WTC11 (cell line): ENCODE measurements around the gene TMEM132E. TPM values are rescaled to one million over a fixed set of nuclear protein-coding genes. Genes with fewer than 3 reads are reported as not detected.

Source experiments
- ATAC-seq: fragments of 200-7000 bp; cut with Tn5 transposase; 2 replicates; pipeline ENCODE4 v1.10.0; 2021; ENCODE audit warnings: mild to moderate bottlenecking, moderate library complexity
- CTCF ChIA-PET: fragments of 300-600 bp; sonication (Branson Sonifier 250); formaldehyde crosslinking; loops from one replicate; lab custom pipeline; 2021; ENCODE audit warnings: antibody characterized with exemption; lab: Charles Lee
- POLR2A ChIA-PET: fragments of 350-600 bp; sonication (Branson Sonifier 250); formaldehyde crosslinking; loops from one replicate; lab custom pipeline; 2021; ENCODE audit warnings: antibody characterized with exemption; lab: Charles Lee
- DNase-seq: peaks from one replicate; pipeline ENCODE4 v3.0.0; 2021; ENCODE audit warnings: low spot score
- H3K27ac Mint-ChIP-seq: 2 replicates; pipeline ENCODE4 v1.8.0; 2021; ENCODE audit warnings: mixed read lengths
- H3K27me3 Mint-ChIP-seq: 2 replicates; pipeline ENCODE4 v1.8.0; 2021; ENCODE audit warnings: low read depth, mild to moderate bottlenecking, moderate library complexity, mixed read lengths
- H3K36me3 Mint-ChIP-seq: 2 replicates; pipeline ENCODE4 v1.8.0; 2021; ENCODE audit warnings: mixed read lengths
- H3K4me1 Mint-ChIP-seq: 2 replicates; pipeline ENCODE4 v1.8.0; 2022; ENCODE audit warnings: mixed read lengths
- H3K4me3 Mint-ChIP-seq: 2 replicates; pipeline ENCODE4 v1.8.0; 2021; ENCODE audit warnings: mild to moderate bottlenecking, moderate library complexity, mixed read lengths
- H3K9me3 Mint-ChIP-seq: 2 replicates; pipeline ENCODE4 v1.8.0; 2021; ENCODE audit warnings: mixed read lengths
- ATF3 ChIP-seq: sonication (generic); formaldehyde crosslinking; conservative IDR thresholded peaks from 2 replicates; pipeline ENCODE4 v1.8.1; 2022; ENCODE audit warnings: mild to moderate bottlenecking, missing genetic modification reagents
- CBFB ChIP-seq: sonication (generic); formaldehyde crosslinking; IDR thresholded peaks from 2 replicates; pipeline ENCODE4 v1.8.1; 2022; ENCODE audit warnings: mild to moderate bottlenecking, low read depth, missing genetic modification reagents
- CREM ChIP-seq: sonication (generic); formaldehyde crosslinking; IDR thresholded peaks from 2 replicates; pipeline ENCODE4 v1.8.1; 2022; ENCODE audit warnings: mild to moderate bottlenecking, missing genetic modification reagents, moderate library complexity
- CTCF ChIP-seq: fragments of 200-600 bp; IDR thresholded peaks from 2 replicates; pipeline ENCODE4 v1.8.0; 2022; ENCODE audit warnings: antibody characterized with exemption
- E2F4 ChIP-seq: sonication (generic); formaldehyde crosslinking; IDR thresholded peaks from 2 replicates; pipeline ENCODE4 v1.8.1; 2022; ENCODE audit warnings: low read depth, mild to moderate bottlenecking, moderate library complexity, missing genetic modification reagents, borderline replicate concordance
- ETV6 ChIP-seq: sonication (generic); formaldehyde crosslinking; IDR thresholded peaks from 2 replicates; pipeline ENCODE4 v1.8.1; 2022; ENCODE audit warnings: mild to moderate bottlenecking, missing genetic modification reagents
- HMGA2 ChIP-seq: fragments of 250-450 bp; sonication (Bioruptor Pico); IDR thresholded peaks from 2 replicates; pipeline ENCODE4 v1.4.0; 2021; ENCODE audit warnings: mild to moderate bottlenecking, moderate library complexity
- HMGXB4 ChIP-seq: sonication (generic); formaldehyde crosslinking; IDR thresholded peaks from 2 replicates; pipeline ENCODE4 v1.8.1; 2023; ENCODE audit warnings: mild to moderate bottlenecking, moderate library complexity, missing genetic modification reagents
- IRF2 ChIP-seq: sonication (generic); formaldehyde crosslinking; IDR thresholded peaks from 2 replicates; pipeline ENCODE4 v1.8.0; 2022; ENCODE audit warnings: low read depth, missing genetic modification reagents, borderline replicate concordance
- JAZF1 ChIP-seq: fragments of 250-450 bp; sonication (Bioruptor Pico); IDR thresholded peaks from 2 replicates; pipeline ENCODE4 v1.9.0; 2021; ENCODE audit warnings: moderate library complexity, mild to moderate bottlenecking, inconsistent platforms
- MAX ChIP-seq: sonication (generic); formaldehyde crosslinking; IDR thresholded peaks from 2 replicates; pipeline ENCODE4 v1.8.0; 2022; ENCODE audit warnings: mild to moderate bottlenecking, missing genetic modification reagents
- MLX ChIP-seq: sonication (generic); formaldehyde crosslinking; IDR thresholded peaks from 2 replicates; pipeline ENCODE4 v1.8.1; 2023; ENCODE audit warnings: mild to moderate bottlenecking, missing genetic modification reagents, moderate library complexity
- MXD4 ChIP-seq: fragments of 250-450 bp; sonication (Bioruptor Pico); IDR thresholded peaks from 2 replicates; pipeline ENCODE4 v1.8.0; 2021; ENCODE audit warnings: mild to moderate bottlenecking, moderate library complexity, borderline replicate concordance
- NFATC4 ChIP-seq: fragments of 250-450 bp; sonication (Bioruptor Pico); IDR thresholded peaks from 2 replicates; pipeline ENCODE4 v1.9.0; 2021; ENCODE audit warnings: mild to moderate bottlenecking
- NFE2L1 ChIP-seq: sonication (generic); formaldehyde crosslinking; IDR thresholded peaks from 2 replicates; pipeline ENCODE4 v1.8.1; 2023; ENCODE audit warnings: missing genetic modification reagents
- PREB ChIP-seq: sonication (generic); formaldehyde crosslinking; IDR thresholded peaks from 2 replicates; pipeline ENCODE4 v1.8.1; 2022; ENCODE audit warnings: mild to moderate bottlenecking, missing genetic modification reagents, moderate library complexity, borderline replicate concordance
- SOX15 ChIP-seq: fragments of 250-450 bp; sonication (Bioruptor Pico); IDR thresholded peaks from 2 replicates; pipeline ENCODE4 v1.9.0; 2021; ENCODE audit warnings: mild to moderate bottlenecking
- STAT6 ChIP-seq: sonication (generic); formaldehyde crosslinking; conservative IDR thresholded peaks from 2 replicates; pipeline ENCODE4 v1.8.1; 2023; ENCODE audit warnings: mild to moderate bottlenecking, low read depth, missing genetic modification reagents, moderate library complexity
- TEAD4 ChIP-seq: sonication (generic); formaldehyde crosslinking; IDR thresholded peaks from 2 replicates; pipeline ENCODE4 v1.8.0; 2022; ENCODE audit warnings: mild to moderate bottlenecking, missing genetic modification reagents
- ZBTB21 ChIP-seq: sonication (generic); formaldehyde crosslinking; IDR thresholded peaks from 2 replicates; pipeline ENCODE4 v1.8.1; 2023; ENCODE audit warnings: mild to moderate bottlenecking, missing genetic modification reagents, borderline replicate concordance
- ZNF138 ChIP-seq: sonication (generic); formaldehyde crosslinking; conservative IDR thresholded peaks from 2 replicates; pipeline ENCODE4 v1.8.1; 2022; ENCODE audit warnings: mild to moderate bottlenecking, moderate library complexity, missing genetic modification reagents
- ZNF219 ChIP-seq: sonication (generic); formaldehyde crosslinking; IDR thresholded peaks from 2 replicates; pipeline ENCODE4 v1.8.0; 2023; ENCODE audit warnings: missing genetic modification reagents, mild to moderate bottlenecking, borderline replicate concordance
- ZNF232 ChIP-seq: sonication (generic); formaldehyde crosslinking; IDR thresholded peaks from 2 replicates; pipeline ENCODE4 v1.8.0; 2022; ENCODE audit warnings: mild to moderate bottlenecking, missing genetic modification reagents
- ZNF263 ChIP-seq: sonication (generic); formaldehyde crosslinking; IDR thresholded peaks from 2 replicates; pipeline ENCODE4 v1.8.1; 2022; ENCODE audit warnings: low read depth, mild to moderate bottlenecking, moderate library complexity, missing genetic modification reagents
- ZNF396 ChIP-seq: fragments of 250-450 bp; sonication (Bioruptor Pico); IDR thresholded peaks from 2 replicates; pipeline ENCODE4 v1.8.0; 2021; ENCODE audit warnings: mild to moderate bottlenecking, moderate library complexity, borderline replicate concordance
- total RNA-seq: library from RNA; stranded (reverse); gene quantifications from 3 replicates; pipeline ENCODE4 v1.2.3, GENCODE V29; 2021

Gene TMEM132E
- total RNA-seq, 1 experiment from 2014 or later = 1.2 TPM

GRCh38 chr17:34667656-34668055, 88.3 kb downstream of the TMEM132E start (continued):
- TF ChIP-seq ZNF138 (CRISPR knock-in tag) = no peak
- TF ChIP-seq JAZF1 (CRISPR knock-in tag) = no peak
- TF ChIP-seq ATF3 (CRISPR knock-in tag) = no peak
- no peak for TF ChIP-seq ZBTB21 (CRISPR knock-in tag)
- no peak for TF ChIP-seq STAT6
- TF ChIP-seq IRF2 (CRISPR knock-in tag) = no peak
- TF ChIP-seq SOX15 (CRISPR knock-in tag) = no peak
- no peak for TF ChIP-seq ZNF219 (CRISPR knock-in tag)
- TF ChIP-seq HMGXB4 (CRISPR knock-in tag) = no peak
- TF ChIP-seq NFATC4 (CRISPR knock-in tag) = no peak
- no peak for TF ChIP-seq ETV6 (CRISPR knock-in tag)
- TF ChIP-seq MAX (CRISPR knock-in tag) = no peak
- TF ChIP-seq ZNF263 (CRISPR knock-in tag) = no peak

- H3K27me3 Mint-ChIP-seq = peaks cover 3% of the 10 kb centered on the region; the same call in 1 of the 2 replicates
- ChIA-PET POLR2A (no interaction called here), CTCF (interaction anchor here (0.8 to 1.3 kb wide), 3 partner anchors 30 to 222 kb away, joined by 3 to 4 read pairs (median 3); no protein-coding TSS in a partner anchor)
- no peaks in the 10 kb centered on the region for H3K36me3 Mint-ChIP-seq
- DNase-seq = no peak
- no peak overlapping the region for H3K27ac Mint-ChIP-seq
- H3K4me1 Mint-ChIP-seq = peaks cover 36% of the 10 kb centered on the region
- no peak for ATAC-seq
- H3K9me3 Mint-ChIP-seq = no peaks in the 10 kb centered on the region
- H3K4me3 Mint-ChIP-seq = no peak overlapping the region
- TF ChIP-seq CREM (CRISPR knock-in tag) = no peak
- no peak for TF ChIP-seq TEAD4 (CRISPR knock-in tag)
- TF ChIP-seq CBFB (CRISPR knock-in tag) = no peak
- TF ChIP-seq HMGA2 = no peak
- no peak for TF ChIP-seq NFE2L1 (CRISPR knock-in tag)
- no peak for TF ChIP-seq IRF2 (CRISPR knock-in tag)
- TF ChIP-seq SOX15 (CRISPR knock-in tag) = no peak
- TF ChIP-seq MXD4 (CRISPR knock-in tag) = no peak
- no peak for TF ChIP-seq PREB (CRISPR knock-in tag)
- no peak for TF ChIP-seq E2F4
- no peak for TF ChIP-seq ZBTB21 (CRISPR knock-in tag)
- no peak for TF ChIP-seq ZNF396 (CRISPR knock-in tag)
- no peak for TF ChIP-seq CTCF
- TF ChIP-seq ZNF232 (CRISPR knock-in tag) = no peak
- TF ChIP-seq MLX (CRISPR knock-in tag) = no peak
Observed at GRCh38 chr17:34668206-34668605, 88.8 kb downstream of the TMEM132E start.
